Hindlimb muscle (tissue), 1 donor: ENCODE measurements around the gene HGS. TPM values are rescaled to one million over a fixed set of nuclear protein-coding genes. Genes with fewer than 3 reads are reported as not detected.

Experiments
- DNase-seq: peaks from one replicate; pipeline ENCODE4 v3.0.0-alpha.2; 2013
- polyA plus RNA-seq: library from polyadenylated mRNA; unstranded; fragments of 120-200 nt; gene quantifications from one replicate; pipeline ENCODE4 v1.2.1, GENCODE V29; 2013; ENCODE audit not compliant: insufficient read length

Gene HGS
- polyA plus RNA-seq, 1 donor: 59.1 TPM

- no peak for DNase-seq
Measured at GRCh38 chr17:81703747-81704654, 20.2 kb downstream of the HGS start.

- no peak for DNase-seq
Measured at GRCh38 chr17:81705518-81706231, 21.9 kb downstream of the HGS start.

- no peak for DNase-seq
Measured at GRCh38 chr17:81706232-81706611, 22.4 kb downstream of the HGS start.

GRCh38 chr17:81706757-81707624, 23.2 kb downstream of the HGS start:
- no peak for DNase-seq

GRCh38 chr17:81707725-81708646, 24.2 kb downstream of the HGS start:
- no peak for DNase-seq

- DNase-seq: no peak
Measured at GRCh38 chr17:81708739-81709185, 25.0 kb downstream of the HGS start.

GRCh38 chr17:81710514-81711308, 26.9 kb downstream of the HGS start:
- DNase-seq: no peak

- peak; percentile 84 for DNase-seq
Measured at GRCh38 chr17:81711814-81712467, 28.1 kb downstream of the HGS start, which contains the start of gene SLC25A10. Gene SLC25A10 (plus strand): TSS chr17:81712284. CDS start chr17:81712427, 143 bp downstream.

GRCh38 chr17:81712468-81713003, 28.7 kb downstream of the HGS start:
- DNase-seq: no peak

GRCh38 chr17:81713004-81713555, 29.3 kb downstream of the HGS start:
- no peak for DNase-seq

GRCh38 chr17:81713556-81714411, 30.0 kb downstream of the HGS start:
- no peak for DNase-seq

GRCh38 chr17:81714412-81715106, 30.7 kb downstream of the HGS start:
- DNase-seq: no peak

- DNase-seq: no peak
Measured at GRCh38 chr17:81715107-81715871, 31.5 kb downstream of the HGS start.

- DNase-seq: no peak
Measured at GRCh38 chr17:81715872-81716673, 32.3 kb downstream of the HGS start.

GRCh38 chr17:81716674-81716996, 32.8 kb downstream of the HGS start:
- no peak for DNase-seq
